Eye (tissue), 1 donor: ENCODE data around the gene PTPRZ1.

ENCODE experiments used
- DNase-seq: peaks from one replicate; pipeline ENCODE4 v3.0.0-alpha.2; 2015

PTPRZ1 gene

DNA sequence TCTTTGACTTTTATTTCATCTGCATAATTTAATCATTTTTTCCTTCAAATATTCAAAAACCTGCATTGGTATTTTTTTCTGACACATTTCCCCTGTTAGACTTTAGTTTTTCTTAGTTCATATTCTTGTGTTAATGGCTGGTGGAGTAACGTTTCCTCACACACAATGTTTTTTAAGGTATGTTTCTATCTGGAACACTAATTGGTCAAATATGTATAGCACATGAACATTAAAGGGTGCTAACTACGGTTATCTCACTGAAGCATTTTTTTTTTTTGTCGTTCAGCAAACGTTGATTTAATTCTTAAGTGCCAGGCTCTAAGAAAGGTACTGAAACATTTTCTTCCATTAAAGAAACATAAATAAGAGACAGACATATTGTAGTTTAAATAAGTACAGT is 87.7 kb downstream of the PTPRZ1 start:
- no peak for DNase-seq

DNA sequence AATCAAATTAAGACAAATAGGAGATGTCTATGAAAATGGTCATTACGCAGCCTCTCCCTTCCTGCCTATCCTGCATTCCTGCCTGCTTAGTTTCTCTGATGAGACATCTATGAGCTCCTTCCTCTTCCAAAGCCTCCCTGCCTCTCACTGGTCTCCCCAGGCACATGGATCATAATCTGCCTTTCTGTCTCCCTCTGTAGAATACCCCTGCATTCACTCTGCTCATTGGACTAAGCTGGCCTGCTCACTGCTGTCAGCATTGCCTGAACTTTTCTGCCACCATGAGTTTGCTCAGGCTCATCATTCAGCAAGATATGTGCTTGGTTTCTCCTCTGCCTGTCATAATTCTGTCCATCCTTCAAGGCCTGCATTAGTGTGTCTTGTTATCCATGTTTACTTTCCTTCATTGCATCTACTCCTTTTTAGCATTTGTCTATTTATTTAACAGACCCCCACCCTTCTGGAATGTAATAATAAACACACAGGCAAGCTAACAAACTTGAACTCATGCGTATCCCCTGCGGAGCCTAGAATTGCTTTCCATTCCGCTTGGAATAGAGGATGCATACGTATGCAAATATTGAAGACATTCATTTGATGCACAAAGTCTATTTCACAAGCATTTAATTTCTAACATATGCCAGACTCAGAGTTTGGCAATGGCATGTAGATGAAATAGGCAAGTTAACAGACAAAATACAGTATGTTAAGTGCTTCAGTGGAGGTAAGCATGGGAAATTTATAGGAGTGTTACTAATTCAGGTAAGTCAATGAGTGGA is 88.3 kb downstream of the PTPRZ1 start:
- DNase-seq: peak; percentile 56

DNA sequence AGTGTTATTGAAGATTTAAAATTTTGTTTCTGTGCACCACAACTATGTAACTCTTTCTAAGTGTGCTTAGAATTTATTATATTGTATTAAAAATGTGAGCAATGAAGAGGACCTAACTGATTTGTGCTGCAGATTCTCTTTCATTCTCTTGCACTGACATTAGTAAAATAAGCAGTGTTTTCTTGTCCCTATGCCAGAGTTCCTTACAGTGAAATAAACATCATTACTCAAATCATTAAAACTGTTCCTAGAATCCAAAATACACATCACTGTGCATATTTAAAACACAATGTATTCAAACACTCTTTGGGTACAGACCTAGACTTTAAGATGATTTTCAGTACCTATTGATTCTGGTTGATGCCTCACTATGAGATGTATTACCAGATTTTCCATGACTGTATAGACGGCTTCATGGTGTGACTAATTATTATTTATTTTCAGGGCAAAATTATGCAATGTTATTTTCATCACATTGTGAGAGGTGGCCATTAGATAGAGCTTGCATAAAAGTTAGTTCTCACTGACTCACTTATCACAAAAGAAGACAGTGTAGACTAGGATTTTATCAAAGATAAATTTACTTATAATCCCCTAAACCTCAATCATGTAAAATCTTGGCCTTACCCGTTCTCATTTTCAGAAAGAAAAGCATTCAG is 93.4 kb downstream of the PTPRZ1 start:
- DNase-seq: no peak

DNA sequence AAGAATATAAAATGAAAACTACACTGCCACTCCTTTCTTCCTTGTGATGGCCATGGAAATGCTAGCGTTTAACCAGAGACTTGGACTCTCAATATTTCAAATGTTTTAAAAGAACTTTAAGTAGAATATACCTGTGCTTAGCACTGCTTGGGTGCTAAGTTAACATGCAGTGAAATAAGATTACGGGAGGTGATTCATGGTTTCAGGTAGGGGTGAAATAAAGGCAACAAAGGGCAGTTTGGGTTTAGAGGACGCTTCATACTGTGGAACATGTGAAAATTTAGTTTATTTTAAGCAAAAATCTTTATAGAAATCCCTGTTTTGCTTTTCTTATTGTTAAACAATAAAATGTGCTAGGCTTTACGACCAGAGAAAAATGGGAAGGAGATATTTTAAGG is 94.0 kb downstream of the PTPRZ1 start:
- DNase-seq: no peak

DNA sequence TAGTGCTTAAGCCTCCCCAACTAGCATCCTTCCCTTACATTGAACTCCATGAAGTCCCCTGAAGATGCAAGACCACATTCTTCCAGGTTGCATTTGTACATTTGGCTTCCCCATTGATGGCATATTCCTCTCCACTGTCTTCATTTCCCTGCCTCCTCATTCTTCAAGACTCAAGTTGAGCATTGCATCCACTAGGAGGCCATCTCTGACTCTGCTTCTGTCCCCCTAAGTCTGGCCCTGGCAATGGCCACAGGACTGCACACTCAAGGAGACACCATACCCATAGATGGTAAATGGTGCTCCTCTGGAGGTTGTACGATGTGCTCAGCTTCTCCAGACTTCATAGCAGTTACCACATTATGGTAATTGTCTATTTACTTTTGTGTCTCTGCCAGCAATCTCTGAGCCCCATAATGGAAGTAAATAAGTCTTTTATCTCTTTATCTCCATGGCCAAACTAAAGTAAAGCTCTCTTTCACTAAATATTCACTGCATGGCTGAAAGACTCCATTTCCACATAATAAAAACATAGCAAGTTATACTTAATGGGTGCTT is 112.6 kb downstream of the PTPRZ1 start:
- DNase-seq: no peak

DNA sequence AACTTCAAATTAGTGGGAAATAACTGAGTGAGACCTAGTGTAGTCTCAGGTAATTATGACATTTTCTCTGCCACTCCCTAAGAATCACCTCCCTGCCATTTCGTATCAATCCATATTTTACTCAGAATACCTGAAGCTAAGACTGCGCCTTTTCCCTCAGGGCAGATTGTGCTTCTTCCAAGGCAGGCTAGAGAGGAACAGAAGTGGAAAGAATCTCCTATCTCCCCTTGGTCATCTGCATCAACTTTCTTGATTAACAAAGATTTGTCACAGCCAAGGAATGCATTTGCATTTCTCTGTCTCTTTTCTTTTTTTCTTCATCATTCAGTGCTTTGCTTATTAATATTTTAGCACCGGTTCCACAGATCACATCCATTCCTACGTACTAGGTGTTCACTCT is 119.1 kb downstream of the PTPRZ1 start:
- no peak for DNase-seq

DNA sequence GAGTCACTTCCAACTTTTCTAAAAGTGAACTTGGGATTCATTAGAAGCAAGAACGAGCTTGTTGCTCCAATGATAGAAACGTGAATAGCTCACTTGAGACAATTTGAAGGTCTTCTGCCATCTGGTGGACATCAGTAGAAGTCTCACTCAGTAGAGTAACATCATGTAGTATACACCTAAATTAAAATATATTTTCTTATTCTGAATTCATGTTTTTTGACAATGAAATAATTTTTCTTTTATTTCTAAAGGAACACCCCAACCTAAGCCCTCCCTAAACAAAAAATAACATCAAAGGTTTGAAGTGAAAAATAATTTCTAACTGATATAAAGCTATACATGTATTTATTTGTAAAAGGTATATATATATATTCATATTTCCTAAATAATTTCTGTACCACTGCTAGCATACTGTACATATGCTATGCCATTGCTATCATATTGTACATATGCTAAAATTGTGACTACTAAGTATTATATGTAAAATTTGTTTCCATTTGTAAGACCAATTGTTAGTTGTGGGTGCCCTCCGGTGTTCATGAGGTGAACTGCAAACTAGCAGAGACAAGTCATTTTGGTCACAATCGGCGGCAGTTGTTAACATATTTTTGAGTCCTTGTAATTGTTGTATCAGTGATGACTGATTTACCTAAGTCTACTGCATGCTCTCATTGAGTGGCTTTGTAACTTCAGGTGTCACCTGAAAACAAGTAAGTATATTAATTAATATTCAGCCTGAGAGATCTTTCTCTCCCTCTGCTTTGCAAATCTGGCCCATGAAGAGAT is 121.9 kb downstream of the PTPRZ1 start:
- peak; percentile 88 for DNase-seq

DNA sequence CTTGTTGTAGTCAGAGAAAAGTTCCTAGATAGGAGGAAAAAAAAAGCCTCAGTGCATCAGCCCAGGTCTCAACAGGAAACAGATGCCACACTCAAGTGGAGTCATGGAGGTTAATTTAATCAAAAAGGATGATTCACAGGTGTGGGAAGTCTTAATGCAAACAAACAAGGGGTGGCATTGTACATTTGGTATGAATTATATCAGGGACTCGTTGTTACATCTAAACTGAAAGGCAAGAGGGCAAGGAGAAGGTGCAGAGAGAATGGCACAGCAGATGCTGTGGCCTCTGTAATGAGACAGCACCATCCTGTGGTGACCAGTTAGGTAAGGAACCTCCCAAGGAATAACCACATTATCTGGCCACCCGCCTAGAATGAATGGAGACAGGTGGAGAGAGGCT is 133.7 kb downstream of the PTPRZ1 start:
- DNase-seq: no peak

DNA sequence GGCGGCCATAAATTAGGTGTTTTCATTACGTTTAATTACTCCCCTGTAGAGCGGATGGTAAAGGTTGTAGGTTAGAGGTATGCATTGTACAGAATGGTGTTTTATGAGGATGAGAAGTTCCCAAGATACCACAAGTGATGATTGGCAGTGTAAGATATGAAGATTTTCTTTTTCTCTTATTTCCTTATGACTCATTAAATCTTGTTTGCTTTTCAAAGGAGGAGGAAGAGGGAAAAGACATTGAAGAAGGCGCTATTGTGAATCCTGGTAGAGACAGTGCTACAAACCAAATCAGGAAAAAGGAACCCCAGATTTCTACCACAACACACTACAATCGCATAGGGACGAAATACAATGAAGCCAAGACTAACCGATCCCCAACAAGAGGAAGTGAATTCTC is 137.2 kb downstream of the PTPRZ1 start:
- no peak for DNase-seq

DNA sequence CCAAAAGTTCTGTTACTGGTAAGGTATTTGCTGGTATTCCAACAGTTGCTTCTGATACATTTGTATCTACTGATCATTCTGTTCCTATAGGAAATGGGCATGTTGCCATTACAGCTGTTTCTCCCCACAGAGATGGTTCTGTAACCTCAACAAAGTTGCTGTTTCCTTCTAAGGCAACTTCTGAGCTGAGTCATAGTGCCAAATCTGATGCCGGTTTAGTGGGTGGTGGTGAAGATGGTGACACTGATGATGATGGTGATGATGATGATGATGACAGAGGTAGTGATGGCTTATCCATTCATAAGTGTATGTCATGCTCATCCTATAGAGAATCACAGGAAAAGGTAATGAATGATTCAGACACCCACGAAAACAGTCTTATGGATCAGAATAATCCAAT is 140.1 kb downstream of the PTPRZ1 start:
- no peak for DNase-seq

DNA sequence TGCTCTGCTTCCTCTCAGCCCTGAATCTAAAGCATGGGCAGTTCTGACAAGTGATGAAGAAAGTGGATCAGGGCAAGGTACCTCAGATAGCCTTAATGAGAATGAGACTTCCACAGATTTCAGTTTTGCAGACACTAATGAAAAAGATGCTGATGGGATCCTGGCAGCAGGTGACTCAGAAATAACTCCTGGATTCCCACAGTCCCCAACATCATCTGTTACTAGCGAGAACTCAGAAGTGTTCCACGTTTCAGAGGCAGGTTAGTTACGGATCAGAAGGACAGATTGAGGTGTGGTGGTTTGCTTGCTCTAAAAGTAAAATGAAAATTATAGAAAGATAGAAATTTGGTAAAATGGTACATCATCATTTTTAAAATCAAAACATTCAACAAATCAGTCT is 140.7 kb downstream of the PTPRZ1 start:
- no peak for DNase-seq

DNA sequence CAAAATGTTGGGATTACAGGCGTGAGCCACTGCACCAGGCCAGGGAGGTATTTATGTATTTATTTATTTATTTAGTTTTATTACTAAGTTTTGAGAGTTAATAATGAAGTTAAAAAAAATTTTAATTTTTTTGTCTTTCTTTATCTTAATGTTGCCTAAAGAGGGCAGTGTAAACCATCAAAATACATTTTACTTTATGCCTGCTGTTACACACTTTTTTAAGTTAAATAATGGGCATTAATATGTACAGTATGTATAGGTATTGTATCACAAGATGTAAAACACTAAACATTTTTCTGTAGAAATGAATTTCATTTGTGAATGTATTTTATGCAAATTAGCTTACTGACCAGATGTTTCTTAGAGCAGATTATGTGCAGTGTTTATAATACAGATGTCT is 141.7 kb downstream of the PTPRZ1 start:
- DNase-seq: no peak

DNA sequence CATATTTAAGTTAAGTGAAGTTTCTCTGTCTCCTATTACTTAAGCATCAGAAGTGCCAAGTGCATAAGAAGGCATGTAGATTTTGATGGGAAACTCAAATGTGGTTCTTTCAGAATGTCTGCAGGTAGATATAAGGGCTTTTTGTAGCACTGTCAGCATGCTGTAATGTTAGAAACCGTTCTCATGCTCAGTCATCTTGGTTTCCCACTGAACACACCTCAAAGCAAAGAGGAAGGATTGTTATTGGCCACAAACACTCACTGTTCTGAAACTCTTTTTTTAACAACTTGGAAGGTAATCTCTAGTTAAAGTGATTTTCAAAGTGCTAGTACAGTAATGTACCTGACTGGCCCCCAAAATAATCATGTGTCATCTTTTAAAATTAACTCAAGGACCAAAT is 145.1 kb downstream of the PTPRZ1 start:
- DNase-seq: no peak

DNA sequence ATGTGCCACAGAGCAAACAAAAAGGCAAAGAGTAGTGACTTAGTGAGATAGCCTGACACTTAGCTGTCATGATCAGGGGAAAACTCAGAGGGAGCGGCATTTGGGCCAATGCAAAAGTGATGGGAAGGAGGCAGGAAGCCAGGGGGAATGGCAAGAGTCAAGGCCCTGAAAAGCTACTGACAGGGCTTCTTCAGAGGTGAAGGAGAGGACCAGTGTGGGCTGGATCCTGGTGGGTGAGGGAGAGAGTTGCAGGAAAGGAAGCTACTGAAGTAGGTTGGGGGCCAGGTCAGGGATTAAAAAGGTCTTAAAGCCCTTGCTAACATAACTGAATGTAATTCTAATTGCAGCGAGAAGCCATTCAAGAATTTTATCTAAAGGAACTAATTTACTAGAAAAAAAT is 154.1 kb downstream of the PTPRZ1 start:
- DNase-seq: no peak

DNA sequence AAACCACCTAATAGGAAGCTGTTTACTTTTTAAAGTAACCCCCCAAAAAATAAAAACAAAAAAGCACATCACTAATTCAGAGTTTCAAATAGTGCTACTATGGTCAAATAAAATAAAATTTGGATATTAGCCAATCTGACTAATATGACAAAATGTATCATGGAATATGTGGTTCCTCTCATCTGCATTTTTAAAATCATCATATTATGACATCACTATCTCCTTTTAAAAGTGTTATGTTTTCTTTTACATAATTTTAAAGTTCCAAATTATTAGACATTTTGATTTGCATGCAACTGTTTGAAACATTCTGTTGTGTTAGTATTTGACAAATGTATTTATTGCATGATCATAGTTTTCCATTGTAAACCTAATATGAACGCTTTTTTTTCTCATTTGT is 160.7 kb downstream of the PTPRZ1 start:
- no peak for DNase-seq

DNA sequence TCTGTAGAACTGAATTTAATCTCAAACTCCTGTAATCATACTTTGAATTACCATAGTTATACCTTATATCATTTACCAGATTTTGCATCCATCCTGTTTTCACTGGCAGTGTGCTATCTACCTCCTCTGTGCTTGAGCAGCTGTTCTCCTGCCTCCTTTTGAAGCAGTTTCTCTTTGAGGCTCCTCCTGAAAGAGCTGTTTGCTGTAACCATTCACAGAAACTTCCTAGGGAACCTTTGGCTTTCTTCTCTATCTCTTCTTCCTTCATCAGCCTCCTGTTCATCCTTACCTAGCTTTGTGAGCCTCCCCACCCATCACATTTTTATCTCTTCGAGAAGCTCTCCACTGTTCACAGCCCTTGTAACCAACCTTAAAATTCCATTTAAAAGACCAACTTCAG is 162.9 kb downstream of the PTPRZ1 start:
- no peak for DNase-seq

DNA sequence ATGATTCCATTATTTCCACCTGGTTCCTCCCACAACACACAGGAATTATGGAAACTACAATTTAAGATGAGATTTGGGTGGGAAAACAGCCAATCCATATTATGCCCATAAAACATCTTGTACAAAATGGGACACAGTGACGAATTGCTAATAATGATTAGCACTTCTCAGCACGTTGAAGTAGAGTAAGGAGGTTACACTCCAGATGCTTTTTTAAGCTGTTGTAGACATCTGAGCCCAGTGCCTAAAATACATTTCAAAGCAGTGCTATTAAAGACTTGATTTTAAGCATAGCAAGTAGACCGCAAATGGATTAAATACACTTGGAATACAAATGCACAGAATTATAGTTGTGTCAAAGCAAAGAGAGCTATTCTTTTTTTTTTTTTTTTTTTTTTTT is 165.2 kb downstream of the PTPRZ1 start:
- DNase-seq: no peak

DNA sequence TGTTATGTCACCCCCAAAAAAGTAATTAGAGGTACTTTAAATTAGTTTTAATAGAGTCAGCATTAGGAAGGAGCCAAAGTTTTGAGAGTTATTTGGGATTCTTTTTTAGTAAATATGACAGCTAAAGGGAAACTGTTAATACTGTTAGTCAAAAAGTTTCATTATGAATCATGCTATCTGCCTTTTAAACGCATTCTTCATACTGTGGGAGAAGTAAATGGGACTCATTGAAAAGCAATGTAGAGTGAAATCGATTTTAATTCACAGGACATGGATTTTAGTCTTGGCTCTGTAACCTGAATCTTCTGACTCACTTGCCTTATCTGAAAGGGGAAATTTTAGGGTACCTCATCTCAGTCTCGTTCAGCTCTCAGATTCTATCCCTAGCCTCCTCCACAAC is 165.9 kb downstream of the PTPRZ1 start:
- no peak for DNase-seq

DNA sequence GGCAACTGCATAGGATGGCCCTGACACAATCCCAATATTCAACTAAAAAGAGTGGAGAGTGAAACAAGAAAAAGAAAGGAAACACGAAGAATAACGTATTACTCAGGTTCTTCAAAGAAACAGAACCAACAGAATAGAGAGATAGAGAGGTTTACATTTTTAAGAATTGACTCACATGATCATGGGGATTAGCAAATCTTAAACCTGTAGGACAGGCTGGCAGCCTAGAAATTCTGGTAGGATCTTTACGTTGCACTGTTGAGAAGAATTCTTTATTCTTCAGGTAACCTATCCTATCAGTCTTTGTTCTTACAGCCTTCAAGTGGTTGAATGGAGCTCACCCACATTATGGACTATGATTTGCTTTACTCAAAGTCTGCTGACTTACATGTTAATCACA is 167.2 kb downstream of the PTPRZ1 start:
- DNase-seq: no peak

DNA sequence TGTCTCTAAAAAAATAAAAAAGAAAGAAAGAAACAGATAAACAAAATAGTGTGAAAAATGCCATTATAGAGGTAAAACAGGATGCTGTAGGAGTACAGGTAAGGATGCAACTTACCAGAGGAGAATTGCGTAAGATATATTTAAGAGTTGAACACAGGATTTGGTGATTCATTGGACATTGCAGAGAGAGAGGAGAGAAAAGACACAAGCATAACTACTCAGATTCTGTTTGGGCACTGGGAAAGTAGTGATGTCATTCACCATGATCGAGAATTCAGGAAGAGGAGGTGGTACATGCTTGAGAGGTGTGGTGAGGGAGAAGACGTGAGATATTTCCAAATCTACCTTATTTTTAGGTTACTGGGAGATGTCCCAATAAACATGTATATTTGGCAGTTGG is 173.4 kb downstream of the PTPRZ1 start:
- no peak for DNase-seq

DNA sequence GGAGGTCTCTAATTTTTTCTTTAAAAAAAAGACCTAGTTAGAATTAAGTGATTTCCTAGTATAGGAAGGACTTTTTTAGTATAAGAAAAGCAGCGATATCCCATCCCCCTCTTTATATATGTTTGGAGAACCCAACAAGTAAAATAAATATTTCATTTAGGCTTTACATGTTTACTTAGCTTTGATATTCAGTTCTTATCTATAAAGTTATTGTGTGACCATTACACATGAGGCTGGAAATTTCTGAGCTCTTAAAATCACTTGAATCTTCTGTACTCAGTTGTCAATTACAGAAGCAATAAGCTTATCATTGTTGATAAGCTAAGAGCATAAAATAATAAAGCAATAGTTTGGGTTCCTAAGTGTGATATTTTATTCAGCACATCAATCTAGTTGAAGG is 181.4 kb downstream of the PTPRZ1 start:
- DNase-seq: no peak

DNA sequence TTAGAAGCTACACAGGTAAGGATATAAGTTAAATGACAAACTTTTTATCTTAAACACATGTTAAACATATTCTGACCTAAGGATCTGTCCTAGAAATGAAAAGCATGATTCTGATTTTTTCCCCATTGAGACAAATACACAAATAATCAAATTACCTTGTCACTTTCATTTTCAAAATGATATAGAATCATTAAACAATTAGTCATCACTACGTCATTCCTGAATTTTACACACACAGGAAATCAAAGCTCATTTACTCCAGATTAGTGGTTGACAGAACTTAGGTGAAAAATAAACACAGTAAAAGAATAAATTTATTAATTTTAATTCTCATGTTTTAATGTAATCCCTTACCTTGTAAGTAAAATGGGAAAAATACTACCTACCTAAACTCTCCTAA is 182.1 kb downstream of the PTPRZ1 start:
- DNase-seq: no peak

DNA sequence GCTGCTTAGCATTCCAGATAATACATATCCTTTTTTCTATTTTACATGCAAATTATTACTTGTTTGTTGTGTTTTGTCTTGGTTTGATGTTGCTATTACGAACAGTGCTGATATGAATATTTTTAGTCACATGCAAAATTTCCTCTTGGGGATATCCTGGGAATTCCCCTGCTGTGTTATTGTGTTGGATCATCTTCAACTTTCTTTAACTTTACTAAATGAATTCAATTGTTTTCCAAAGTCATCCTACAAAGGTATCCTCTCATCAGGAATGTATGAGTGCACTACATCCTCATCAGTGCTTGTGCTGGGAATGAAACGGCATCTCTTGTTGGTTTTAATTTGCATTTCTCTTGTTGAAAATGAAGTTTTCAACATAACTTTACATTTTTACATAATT is 184.0 kb downstream of the PTPRZ1 start:
- no peak for DNase-seq

DNA sequence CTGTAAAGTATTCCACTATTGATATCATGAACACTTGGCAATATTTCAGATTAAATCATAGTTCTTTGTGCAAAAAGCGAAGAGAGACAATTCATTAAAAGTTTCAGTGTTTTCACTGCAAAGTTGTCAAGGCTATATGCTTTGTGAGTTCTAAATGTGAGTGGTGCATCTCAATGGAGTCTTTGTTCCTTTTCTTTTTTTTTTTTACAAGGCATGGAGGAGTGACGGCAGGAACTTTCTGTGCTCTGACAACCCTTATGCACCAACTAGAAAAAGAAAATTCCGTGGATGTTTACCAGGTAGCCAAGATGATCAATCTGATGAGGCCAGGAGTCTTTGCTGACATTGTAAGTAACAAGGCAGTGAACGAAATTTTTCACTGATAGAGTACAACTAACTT is 186.6 kb downstream of the PTPRZ1 start:
- peak; percentile 13 for DNase-seq
